ENCODE measurements around the gene KBTBD13. TPM values are rescaled to one million over a fixed set of nuclear protein-coding genes. Genes with fewer than 3 reads are reported as not detected.

The KBTBD13 gene
- total RNA-seq, 4 donors from 2014 or later, result 0.21 to 1.3 TPM; not detected in 2

GRCh38 chr15:65052956-65053355, 23.6 kb upstream of the KBTBD13 start:
- Histone ChIP-seq H3K27me3 (no peaks in the 10 kb centered on the region), H3K9me3 (no peaks in the 10 kb centered on the region), H3K4me3 (no peak overlapping the region), H3K36me3 (no peaks in the 10 kb centered on the region), H3K27ac (no peak overlapping the region), H3K4me1 (peaks cover 3 to 21% of the 10 kb centered on the region in 2 donors)
- intact Hi-C loops (cut with DNase I; ENCODE audit: low total_unique reads), result loop anchor here (5.0 kb wide), 1 partner anchor 49 kb away; no protein-coding TSS in a partner anchor
- no peak for DNase-seq
- TF ChIP-seq, protein P1, sequence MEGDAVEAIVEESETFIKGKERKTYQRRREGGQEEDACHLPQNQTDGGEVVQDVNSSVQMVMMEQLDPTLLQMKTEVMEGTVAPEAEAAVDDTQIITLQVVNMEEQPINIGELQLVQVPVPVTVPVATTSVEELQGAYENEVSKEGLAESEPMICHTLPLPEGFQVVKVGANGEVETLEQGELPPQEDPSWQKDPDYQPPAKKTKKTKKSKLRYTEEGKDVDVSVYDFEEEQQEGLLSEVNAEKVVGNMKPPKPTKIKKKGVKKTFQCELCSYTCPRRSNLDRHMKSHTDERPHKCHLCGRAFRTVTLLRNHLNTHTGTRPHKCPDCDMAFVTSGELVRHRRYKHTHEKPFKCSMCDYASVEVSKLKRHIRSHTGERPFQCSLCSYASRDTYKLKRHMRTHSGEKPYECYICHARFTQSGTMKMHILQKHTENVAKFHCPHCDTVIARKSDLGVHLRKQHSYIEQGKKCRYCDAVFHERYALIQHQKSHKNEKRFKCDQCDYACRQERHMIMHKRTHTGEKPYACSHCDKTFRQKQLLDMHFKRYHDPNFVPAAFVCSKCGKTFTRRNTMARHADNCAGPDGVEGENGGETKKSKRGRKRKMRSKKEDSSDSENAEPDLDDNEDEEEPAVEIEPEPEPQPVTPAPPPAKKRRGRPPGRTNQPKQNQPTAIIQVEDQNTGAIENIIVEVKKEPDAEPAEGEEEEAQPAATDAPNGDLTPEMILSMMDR (IDR thresholded peaks at IDR 0.05), result no peak
- TF ChIP-seq POLR2A (IDR thresholded peaks at IDR 0.05), result no peak

DNA sequence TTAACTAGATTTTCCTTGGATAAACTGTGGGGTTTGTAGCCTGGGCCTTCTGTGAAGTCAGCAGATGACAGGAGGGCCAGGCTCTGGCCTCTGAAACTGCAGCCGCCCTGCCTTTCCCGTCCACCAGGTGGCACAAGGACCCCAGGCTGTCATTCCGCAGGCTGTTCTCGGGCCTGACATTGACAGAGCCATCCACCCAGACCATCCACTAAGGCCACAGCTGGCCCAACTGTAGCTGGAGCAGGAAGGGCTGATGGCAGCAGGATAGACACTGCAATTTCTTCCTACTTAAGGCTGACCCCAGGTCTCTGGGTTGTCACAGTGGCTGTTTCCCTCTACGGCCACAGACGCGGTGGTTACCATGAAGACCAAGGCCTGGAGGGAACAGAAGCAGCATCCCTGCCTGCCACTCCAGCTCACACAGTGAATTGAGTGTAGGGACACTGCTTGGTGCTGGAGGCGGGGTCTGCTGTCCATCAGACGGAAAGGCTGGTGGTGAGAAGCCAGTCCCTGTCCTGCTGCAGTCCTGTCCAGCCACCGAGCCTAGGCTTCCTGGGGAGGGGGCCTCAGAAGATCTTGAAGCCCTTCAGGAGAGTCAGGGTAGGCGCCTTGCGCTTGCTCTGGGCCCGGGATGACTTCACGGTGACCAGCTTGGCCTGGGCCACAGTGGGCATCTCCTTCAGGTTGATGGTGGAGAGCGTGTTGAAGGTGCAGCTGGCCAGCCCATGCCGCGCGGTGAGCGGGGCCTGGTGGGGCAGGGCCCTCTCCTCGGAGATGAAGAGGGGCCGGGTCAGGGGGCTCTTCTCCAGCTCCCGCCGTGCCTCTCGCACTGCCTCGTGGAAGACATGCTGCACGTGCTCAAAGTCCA, 22.0 kb upstream of the KBTBD13 start:
- H3K9me3 ChIP-seq, result no peaks in the 10 kb centered on the region
- DNase-seq, result peak; percentile 75 to 81
- TF ChIP-seq, protein P1 (IDR thresholded peaks at IDR 0.05), result peak; percentile 88 to 97 (median 90)
- TF ChIP-seq POLR2A (IDR thresholded peaks at IDR 0.05), result peak in 1 of 2 donors; percentile 10
- H3K27me3 ChIP-seq, result no peaks in the 10 kb centered on the region
- H3K4me3 ChIP-seq, result no peak overlapping the region
- peaks cover 3 to 14% of the 10 kb centered on the region in 2 donors for H3K4me1 ChIP-seq
- intact Hi-C loops (cut with DNase I; ENCODE audit: low total_unique reads), result loop anchor here (5.0 kb wide), 1 partner anchor 48 kb away; no protein-coding TSS in a partner anchor
- H3K36me3 ChIP-seq, result no peaks in the 10 kb centered on the region
- H3K27ac ChIP-seq, result peak overlapping the region; percentile 65 to 67

GRCh38 chr15:65055201-65055870, 21.2 kb upstream of the KBTBD13 start:
- no peaks in the 10 kb centered on the region for H3K9me3 ChIP-seq
- no peak overlapping the region for H3K4me3 ChIP-seq
- H3K36me3 ChIP-seq, result no peaks in the 10 kb centered on the region
- intact Hi-C loops (cut with DNase I; ENCODE audit: low total_unique reads), result no loop called here
- no peaks in the 10 kb centered on the region for H3K27me3 ChIP-seq
- no peak for TF ChIP-seq POLR2A (IDR thresholded peaks at IDR 0.05)
- peaks cover 3 to 11% of the 10 kb centered on the region in 2 donors for H3K4me1 ChIP-seq
- H3K27ac ChIP-seq, result peak overlapping the region; percentile 65 to 67
- DNase-seq, result peak; percentile 51 to 52

GRCh38 chr15:65056106-65056505, 20.4 kb upstream of the KBTBD13 start:
- Histone ChIP-seq H3K4me3 (no peak overlapping the region), H3K4me1 (peaks cover 3 to 11% of the 10 kb centered on the region in 2 donors), H3K36me3 (no peaks in the 10 kb centered on the region), H3K27me3 (no peaks in the 10 kb centered on the region), H3K9me3 (no peaks in the 10 kb centered on the region), H3K27ac (peak overlapping the region; percentile 65 to 67)
- intact Hi-C loops (cut with DNase I; ENCODE audit: low total_unique reads), result no loop called here
- no peak for DNase-seq
- TF ChIP-seq, protein P1 (IDR thresholded peaks at IDR 0.05), result no peak
- no peak for TF ChIP-seq POLR2A (IDR thresholded peaks at IDR 0.05)

GRCh38 chr15:65056868-65057548, 19.5 kb upstream of the KBTBD13 start:
- Histone ChIP-seq H3K36me3 (no peaks in the 10 kb centered on the region), H3K27ac (peak overlapping the region in 1 of 2 donors; percentile 67), H3K9me3 (no peaks in the 10 kb centered on the region), H3K4me3 (no peak overlapping the region), H3K27me3 (no peaks in the 10 kb centered on the region), H3K4me1 (peaks cover 3 to 11% of the 10 kb centered on the region in 2 donors)
- DNase-seq, result no peak
- TF ChIP-seq POLR2A (IDR thresholded peaks at IDR 0.05), result no peak
- TF ChIP-seq, protein P1 (IDR thresholded peaks at IDR 0.05), result no peak
- intact Hi-C loops (cut with DNase I; ENCODE audit: low total_unique reads), result no loop called here
